Astrocyte of the spinal cord (primary cell): ENCODE results near the gene NYNRIN.

Experiments
- DNase-seq: peaks from one replicate; pipeline ENCODE4 v3.0.0; 2011; ENCODE audit warnings: low read depth, low spot score
- H3K4me3 ChIP-seq: 2 replicates; pipeline ENCODE4 v1.5.1; 2011; ENCODE audit warnings: low read depth, mild to moderate bottlenecking, low read length, moderate library complexity
- CTCF ChIP-seq: IDR thresholded peaks from 2 replicates; pipeline ENCODE4 v1.5.1; 2012; ENCODE audit warnings: low read depth, mild to moderate bottlenecking, low read length, inconsistent platforms
- in situ Hi-C: cut with HindIII; loops from 2 replicates; pipeline ENCODE4 v1.10.0; 2017; ENCODE audit warnings: low sequenced_read_pairs

NYNRIN gene

DNA sequence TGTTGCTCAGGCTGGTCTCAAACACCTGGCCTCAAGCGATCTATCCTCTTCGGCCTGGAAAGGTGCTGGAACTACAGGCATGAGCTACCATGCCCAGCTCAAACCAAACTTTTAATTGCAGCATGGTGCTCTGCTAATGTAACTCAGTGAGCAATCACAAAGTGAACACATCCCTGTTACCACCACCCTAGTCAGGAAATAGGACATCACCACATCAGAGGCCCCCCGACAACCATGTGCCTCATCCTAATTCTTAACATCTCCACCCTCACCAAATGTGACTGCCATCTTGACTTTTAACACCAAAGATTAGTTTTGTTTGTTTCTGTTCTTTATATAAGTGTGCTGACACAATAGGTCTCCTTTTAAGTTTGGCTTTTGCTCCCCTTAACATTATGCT, 66.6 kb downstream of the NYNRIN start:
- DNase-seq, result no peak
- TF ChIP-seq CTCF, result no peak
- no peak overlapping the region for H3K4me3 ChIP-seq
- in situ Hi-C loops, result no loop called here

- no peak for DNase-seq
- TF ChIP-seq CTCF, result no peak
- no peak overlapping the region for H3K4me3 ChIP-seq
- in situ Hi-C loops, result no loop called here
Observed at GRCh38 chr14:24465805-24466204, 67.0 kb downstream of the NYNRIN start.
